GM12892 (cell line): ENCODE data around the gene NXPH3.

ENCODE experiments used
- POLR2A ChIP-seq: IDR thresholded peaks from 2 replicates; pipeline ENCODE4 v1.6.1; 2011; ENCODE audit warnings: low read depth, low read length, control low read depth
- TAF1 ChIP-seq: IDR thresholded peaks from 2 replicates; pipeline ENCODE4 v1.6.1; 2011; ENCODE audit warnings: low read depth, mild to moderate bottlenecking, control low read depth, low read length, borderline replicate concordance

GRCh38 chr17:49553676-49554335 lies 21.9 kb upstream of the NXPH3 start:
- TF ChIP-seq POLR2A, result no peak
- no peak for TF ChIP-seq TAF1
